Hematopoietic multipotent progenitor cell treated with erythropoietin and hydrocortisone succinate and interleukin-3 and kit ligand, for 6 days (in vitro differentiated cells): ENCODE results near the gene CAMTA1.

Experiments used
- DNase-seq: peaks from one replicate; pipeline ENCODE4 v3.0.0-alpha.2; 2015

Gene CAMTA1

GRCh38 chr1:7491109-7491817, 706.0 kb downstream of the CAMTA1 start:
- DNase-seq = no peak

- no peak for DNase-seq
Observed at GRCh38 chr1:7491818-7492173, 706.5 kb downstream of the CAMTA1 start.

DNA sequence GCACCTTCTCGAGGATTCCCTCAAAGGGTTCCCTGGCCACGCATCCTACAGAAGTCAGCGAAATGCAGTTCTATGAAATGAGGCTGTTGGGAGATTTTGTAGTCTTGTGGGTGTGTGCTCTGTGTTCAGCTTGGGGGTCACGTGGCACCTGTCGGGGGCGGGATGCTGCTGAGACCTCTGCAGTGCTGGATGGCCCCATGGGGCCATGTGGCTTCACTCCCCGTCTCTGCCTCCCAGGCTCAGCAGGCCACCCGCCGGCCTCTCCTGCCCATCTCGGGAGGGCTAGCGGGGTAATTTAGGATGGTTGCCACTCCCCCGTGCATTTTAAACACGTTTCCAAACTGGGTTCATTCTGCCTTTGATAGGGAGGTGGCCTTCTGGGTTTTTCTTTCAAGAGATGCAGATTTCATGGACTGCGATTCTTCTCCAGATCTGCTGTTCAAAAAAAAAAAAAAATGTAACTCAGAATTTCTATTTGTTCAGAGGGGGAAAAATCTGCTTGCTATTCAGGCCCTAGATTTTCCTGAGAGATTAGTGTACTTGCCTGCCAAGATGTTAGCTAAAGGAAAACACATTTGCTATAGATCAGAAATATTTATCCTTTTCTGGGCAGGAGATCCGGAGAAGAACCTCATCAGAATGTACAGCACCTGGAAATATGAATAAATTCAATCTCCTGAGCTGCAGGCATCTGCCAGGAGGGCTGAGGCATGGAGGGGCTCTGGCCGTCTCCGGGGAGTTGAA, 708.6 kb downstream of the CAMTA1 start:
- no peak for DNase-seq

DNA sequence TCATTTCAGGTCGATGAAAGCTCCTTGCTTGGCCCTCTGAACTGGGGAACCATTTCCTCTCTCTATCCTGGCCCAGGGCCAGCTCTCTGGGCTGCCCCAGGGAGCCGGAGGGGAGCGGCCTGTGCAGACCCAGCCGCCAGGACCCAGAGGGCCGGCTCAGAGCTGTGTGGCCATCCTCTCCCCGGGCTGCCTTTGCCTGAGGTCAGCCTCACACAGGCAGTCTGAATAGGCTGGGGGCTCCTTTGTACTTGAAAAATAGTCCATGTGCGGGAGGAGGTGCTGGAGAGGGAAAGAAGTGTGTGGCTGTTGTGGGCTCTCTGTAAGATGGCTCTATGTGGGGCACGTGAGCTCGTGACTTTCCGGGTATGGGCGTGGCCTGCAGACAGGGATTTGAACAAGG, 710.7 kb downstream of the CAMTA1 start:
- no peak for DNase-seq

DNA sequence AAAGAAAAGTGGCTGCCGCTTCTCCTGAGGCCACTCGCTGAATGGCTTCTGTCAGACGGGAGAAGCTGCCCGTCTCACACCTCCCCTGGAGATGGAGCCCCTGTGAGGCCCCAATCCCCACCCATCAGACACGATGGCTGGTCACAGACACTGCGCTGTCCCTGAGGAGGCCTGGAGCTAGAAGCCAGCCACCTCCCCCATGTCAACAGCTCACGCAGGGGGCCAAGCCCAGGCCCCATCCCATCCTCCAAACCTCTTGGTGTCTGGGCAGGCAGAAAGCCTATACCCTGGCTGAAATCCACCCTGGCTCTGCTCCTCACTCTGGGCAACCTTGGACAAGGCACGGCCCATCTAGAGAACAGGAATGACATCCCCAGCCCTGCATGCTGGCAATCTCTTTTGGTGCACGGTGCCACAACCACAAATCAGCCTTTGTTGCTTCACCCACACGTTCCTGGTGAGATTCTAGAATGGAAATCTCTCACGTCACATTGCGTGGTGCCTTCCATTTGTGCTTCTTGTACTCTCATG, 711.9 kb downstream of the CAMTA1 start:
- DNase-seq = no peak

GRCh38 chr1:7500381-7501083, 715.3 kb downstream of the CAMTA1 start:
- DNase-seq = no peak

DNA sequence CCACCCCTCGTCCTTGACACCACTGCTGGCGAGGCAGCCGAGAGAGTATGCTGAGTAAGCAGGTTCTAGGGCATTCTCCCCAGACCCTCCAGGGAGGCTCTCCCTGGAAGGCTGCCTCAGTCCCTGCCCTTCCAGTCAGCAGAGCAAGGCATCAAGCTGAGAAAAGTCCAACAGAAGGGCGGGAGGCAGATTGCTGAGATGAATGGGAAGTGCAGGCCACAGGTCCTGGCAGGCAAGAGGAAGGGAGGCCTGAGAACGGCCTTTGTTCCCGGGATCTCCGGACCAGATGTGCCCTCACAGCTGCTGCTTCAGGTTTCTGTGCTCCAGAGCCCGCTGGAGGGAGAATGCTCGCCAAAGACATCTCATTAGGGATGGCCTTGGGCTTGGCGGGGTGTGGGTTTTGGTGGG, 715.8 kb downstream of the CAMTA1 start:
- no peak for DNase-seq

DNA sequence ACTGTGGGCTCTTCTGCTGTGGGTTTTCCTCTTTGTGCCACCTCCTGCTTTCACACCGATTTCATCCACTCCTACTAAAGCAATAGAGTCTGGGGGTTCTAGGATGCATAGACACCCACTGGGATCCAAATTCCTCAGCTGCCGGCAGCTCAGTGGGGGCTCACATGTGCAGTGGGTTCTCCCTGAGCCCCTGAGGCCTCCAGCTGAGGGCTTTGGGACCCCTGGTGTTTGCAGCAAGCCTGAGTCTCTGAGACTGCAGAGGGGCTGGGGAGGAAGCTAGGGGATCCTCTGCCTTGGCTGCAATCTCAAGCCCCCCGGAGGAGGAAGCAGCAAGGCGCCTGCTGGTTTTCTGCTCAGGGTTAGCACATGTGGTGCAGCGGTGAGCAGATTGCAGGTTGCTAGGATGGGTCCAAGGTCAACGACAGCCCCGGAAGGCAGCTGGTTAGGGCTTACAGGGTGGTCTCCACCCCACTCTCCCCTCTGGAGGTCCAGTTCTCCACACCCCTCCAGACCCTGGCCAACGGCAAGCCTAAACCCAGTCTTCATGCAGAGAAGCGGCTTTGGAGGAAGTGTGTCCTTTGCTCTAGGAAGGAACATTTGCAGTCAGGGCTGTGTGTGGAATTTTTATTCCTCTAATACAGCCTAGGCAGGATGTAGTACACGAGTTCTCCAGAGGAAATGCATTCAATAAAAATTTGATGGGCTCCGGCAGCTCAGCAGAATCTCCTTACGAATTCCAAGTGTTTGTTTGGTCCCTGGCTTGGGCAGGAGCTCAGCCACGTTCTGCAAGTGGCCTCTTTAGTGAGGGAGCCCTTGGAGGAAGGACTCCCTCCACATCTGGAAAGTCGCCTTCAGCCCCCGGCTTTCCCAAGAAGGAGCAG, 716.7 kb downstream of the CAMTA1 start:
- no peak for DNase-seq

DNA sequence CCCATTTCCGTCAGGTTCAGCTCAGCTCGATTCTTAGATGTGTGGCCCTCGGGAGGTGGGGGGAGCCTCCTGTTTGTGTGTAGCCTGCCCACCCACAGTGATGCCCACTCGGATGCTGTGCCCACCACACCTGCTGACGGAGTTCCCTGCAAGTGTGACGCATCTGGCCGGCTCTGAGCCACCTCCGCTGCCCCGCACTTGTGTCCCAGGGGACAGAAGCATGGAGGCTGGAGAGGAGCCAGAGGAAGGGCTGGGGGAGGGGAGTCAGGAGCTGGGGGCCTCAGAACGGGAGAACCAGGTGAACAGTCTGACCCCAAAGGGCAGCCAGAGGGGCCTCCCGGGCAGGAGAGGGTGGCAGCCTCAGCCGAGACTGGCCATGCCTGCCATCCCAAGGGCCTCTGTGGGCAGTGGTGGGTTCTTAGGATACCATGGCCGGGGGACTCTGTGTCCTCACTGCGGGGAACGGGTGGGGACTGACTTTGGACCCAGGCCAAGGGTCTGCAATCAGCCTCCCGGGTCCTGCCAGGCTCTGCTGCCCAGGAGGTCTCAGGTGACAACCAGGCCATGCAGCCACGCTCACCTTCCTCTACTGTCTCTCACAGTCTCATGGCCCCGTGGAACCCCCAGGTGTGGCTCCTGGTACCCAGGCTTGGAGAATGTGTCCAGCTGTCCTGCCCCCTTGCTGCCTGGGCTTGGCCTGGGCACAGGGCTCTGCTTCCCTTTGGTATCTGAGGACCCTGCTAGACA, 718.6 kb downstream of the CAMTA1 start:
- DNase-seq = no peak

- no peak for DNase-seq
Observed at GRCh38 chr1:7504438-7504720, 719.1 kb downstream of the CAMTA1 start.

DNA sequence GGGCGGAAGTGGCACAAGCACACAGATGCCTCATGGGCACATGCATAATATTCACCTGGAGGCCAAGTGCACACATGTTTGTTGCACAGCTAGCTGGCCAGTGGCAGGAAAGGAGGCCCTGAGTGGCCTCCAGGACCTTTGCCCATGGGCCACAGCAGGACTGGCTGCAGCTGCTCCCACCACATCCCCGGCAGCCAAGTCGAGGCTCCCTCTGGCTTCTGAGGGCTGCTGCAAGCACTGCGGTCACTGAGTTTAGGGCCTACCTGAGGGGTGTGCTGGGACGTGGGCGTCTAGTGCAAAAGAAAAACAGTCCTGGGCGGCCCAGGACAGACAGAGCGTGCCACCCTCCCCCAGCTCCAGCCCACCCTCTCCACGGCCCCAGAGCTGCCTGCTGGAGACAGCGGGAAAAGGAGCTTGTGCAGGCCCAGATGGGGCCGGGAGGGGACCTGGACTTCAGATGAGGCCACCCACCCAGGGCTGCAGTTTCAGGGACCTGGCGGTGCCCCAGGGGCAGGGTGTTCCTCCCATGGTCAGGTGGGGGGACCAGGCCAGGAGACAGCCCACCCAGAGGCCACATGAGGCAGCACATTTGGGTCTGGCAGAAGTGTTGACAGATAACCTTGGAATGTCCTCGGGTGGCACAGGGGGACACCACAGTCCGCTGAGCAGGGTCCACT, 720.0 kb downstream of the CAMTA1 start:
- DNase-seq = no peak

- DNase-seq = no peak
Observed at GRCh38 chr1:7505771-7506453, 720.7 kb downstream of the CAMTA1 start.

DNA sequence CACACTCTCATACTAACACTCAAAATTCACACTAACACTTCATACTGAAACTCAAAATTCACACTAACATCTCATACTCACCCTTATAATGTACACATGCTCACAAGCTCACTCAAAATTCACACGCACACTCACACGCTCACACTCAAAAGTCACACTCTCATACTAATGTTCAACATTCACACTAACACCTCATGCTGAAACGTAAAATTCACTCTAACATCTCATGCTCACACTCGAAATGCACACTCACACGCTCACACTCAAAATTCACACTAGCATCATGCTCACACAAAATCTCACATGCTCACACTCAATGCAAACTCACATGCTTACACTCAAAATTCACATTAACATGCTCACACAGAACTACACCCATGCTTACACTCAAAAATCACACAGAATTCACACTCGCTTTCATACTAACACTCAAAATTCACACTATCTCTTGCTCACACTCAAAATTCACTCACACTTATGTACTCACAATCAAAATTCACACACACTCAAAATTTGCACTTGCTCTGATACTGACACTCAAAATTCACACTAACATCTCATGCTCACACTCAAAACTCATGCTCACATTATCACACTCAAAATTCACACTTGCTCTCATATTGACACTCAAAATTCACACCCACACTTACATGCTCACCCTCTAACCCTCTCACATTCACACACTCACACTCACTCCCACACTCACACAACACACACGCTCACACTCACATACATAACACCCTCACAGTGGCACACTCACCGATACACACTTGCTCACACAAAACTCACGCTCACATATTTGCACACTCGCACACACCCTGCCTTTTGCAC, 721.4 kb downstream of the CAMTA1 start:
- no peak for DNase-seq

- no peak for DNase-seq
Observed at GRCh38 chr1:7507285-7508019, 722.2 kb downstream of the CAMTA1 start.

GRCh38 chr1:7508052-7508933, 723.0 kb downstream of the CAMTA1 start:
- DNase-seq = no peak

DNA sequence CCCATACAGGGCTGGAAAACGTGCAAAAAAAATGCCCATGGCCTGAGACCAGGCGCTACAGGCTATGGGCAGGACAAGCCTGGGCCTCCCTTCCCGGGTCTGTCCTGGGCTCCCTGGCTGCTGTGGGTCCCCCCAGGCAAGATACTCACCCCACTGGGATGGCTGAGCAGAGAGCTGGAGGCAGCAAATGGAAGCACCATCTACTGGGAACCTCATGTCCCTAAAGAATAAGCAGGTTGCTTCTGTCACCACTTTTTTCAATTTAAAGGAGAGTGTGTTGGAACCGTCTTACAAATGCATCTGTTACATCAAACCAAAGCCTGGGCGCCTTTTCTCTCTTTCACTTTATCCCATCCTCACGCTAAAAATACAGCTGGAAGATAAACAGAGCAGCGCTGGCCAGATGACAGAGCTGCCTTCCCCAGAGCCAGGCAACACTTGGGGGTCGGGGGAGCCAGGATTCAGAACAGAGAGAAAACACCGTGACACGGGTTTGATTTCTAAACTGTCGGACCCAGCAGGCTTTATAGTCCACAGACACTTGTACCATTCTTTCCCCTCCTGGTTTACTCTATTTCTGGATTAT, 723.8 kb downstream of the CAMTA1 start:
- no peak for DNase-seq

GRCh38 chr1:7509598-7509997, 724.3 kb downstream of the CAMTA1 start:
- no peak for DNase-seq

DNA sequence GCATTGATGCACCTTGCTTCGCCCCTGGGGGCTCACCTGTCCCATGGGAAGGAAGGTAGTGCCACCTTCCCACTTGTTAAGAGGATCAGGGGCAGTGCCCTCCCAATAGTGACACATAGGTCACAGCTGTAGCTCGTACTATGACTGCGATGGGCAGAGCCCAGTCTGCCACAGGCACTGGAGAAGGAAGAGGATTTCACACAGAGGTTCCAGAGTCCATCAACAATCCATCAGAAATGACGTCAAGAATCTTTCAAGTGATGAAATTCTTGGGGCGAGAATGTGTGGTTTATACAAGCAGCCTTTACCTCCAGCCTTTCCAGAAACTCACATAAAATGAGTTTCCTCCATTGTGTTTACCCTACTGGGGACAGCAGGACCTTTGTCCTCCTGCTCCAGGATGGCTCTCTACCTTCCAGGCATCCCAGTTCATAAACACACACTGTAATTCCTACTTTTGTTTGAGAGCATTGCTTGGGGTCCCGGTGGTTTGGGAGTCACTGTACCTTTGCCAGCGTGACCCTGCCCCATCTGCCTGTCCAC, 725.2 kb downstream of the CAMTA1 start:
- DNase-seq = no peak
